ENCODE results near the gene ZNF281. TPM values are rescaled to one million over a fixed set of nuclear protein-coding genes. Genes with fewer than 3 reads are reported as not detected.
"Not testable (repeated sequence)": the region's sequence is repeated elsewhere in the genome, so short reads cannot be mapped to it uniquely, and the experiment has no call there.

Gene ZNF281
- polyA plus RNA-seq, 1 of the 3 experiments (the other 2 are of a cell fraction): 3.0 TPM

DNA sequence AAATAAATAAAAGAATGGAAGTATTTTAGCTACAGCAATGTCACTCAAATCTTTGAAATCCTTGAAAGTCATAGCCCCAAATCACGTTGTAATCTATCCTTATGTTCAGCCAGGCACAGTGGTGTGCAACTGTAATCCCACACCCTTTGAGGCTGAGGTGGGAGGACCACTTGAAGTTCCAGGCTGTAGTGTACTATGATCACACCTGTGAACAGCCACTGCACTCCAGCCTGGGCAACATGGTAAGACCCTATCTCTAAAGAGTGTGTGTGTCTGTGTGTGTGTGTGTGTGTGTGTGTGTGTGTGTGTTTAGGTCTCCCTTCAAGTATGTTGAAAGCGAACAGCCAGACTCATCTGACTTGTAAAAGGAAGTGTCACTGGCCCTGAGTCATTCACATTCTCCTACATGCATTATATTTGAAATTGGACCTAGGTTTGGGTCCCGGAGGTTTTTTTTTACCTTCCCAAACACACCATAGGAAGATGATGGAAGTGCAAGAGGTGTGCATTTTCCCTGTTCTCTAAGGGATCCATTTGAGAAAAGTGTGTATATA, 50.1 kb downstream of the ZNF281 start:
- WGBS (ENCODE audit: low lambda C conversion rate): 31% methylated on average over 3 of the region's 3 CpGs
- Histone ChIP-seq H3K4me2 (no peak overlapping the region), H3K4me1 (ENCODE audit: control insufficient read depth in 1 of 2, insufficient read depth in 2 of 2, low read depth in 1 of 2, low read length in 1 of 2) (peaks cover 0 to 8% of the 10 kb centered on the region in 2 experiments), H3F3A (replicated peaks; ENCODE audit: insufficient read depth) (peaks cover 9% of the 10 kb centered on the region), H3K4me3 (ENCODE audit: low read depth in 2 of 2, low read length in 1 of 2) (no peak overlapping the region), H3K9me3 (no peaks in the 10 kb centered on the region), H3K79me2 (ENCODE audit: insufficient read depth) (no peaks in the 10 kb centered on the region), H3K27me3 (ENCODE audit: insufficient read depth) (no peaks in the 10 kb centered on the region), H2AFZ (ENCODE audit: low read depth) (no peak overlapping the region), H3K27ac (ENCODE audit: low read depth in 2 of 2, low read length in 1 of 2) (no peak overlapping the region), H3K9me2 (no peaks in the 10 kb centered on the region), H3K36me3 (replicated peaks in 1 of 2; ENCODE audit: control insufficient read depth in 1 of 2, insufficient read depth in 2 of 2, low read length in 1 of 2) (no peaks in the 10 kb centered on the region), H4K20me1 (ENCODE audit: insufficient read depth) (no peaks in the 10 kb centered on the region), H3K9ac (no peak overlapping the region)
- ChIA-PET POLR2A (no interaction called here), CTCF (no interaction called here)
- no peak for DNase-seq
- TF ChIP-seq RXRA (IDR thresholded peaks at IDR 0.05; ENCODE audit: borderline replicate concordance, low read depth) (no peak), SIN3A (IDR thresholded peaks at IDR 0.05; ENCODE audit: borderline replicate concordance, low read depth, low read length) (no peak), RCOR1 (IDR thresholded peaks at IDR 0.05; ENCODE audit: low read length) (no peak), EP300 (IDR thresholded peaks at IDR 0.05; ENCODE audit: borderline replicate concordance in 1 of 2, low read depth in 1 of 2, low read length in 1 of 2) (no peak), FOSL2 (IDR thresholded peaks at IDR 0.05; ENCODE audit: borderline replicate concordance, low read depth) (no peak), FOXJ3 (CRISPR knock-in tag; IDR thresholded peaks at IDR 0.05) (no peak), MAX (IDR thresholded peaks at IDR 0.05; ENCODE audit: low read depth) (no peak), ELF1 (IDR thresholded peaks at IDR 0.05) (no peak), EZH2phosphoT487 (IDR thresholded peaks at IDR 0.05; ENCODE audit: borderline replicate concordance, low read depth) (no peak), TAF1 (IDR thresholded peaks at IDR 0.05; ENCODE audit: borderline replicate concordance, low read depth, low read length) (no peak), GATA2 (CRISPR knock-in tag; IDR thresholded peaks at IDR 0.05) (no peak), PBX3 (IDR thresholded peaks at IDR 0.05) (no peak; the same call in 1 of the 2 replicates), CHD2 (IDR thresholded peaks at IDR 0.05; ENCODE audit: low read length, partially characterized antibody) (no peak), POLR2AphosphoS5 (IDR thresholded peaks at IDR 0.05; ENCODE audit: low read depth, low read length) (no peak), RAD21 (IDR thresholded peaks at IDR 0.05; ENCODE audit: low read length) (no peak)
- TF ChIP-seq, protein P1, sequence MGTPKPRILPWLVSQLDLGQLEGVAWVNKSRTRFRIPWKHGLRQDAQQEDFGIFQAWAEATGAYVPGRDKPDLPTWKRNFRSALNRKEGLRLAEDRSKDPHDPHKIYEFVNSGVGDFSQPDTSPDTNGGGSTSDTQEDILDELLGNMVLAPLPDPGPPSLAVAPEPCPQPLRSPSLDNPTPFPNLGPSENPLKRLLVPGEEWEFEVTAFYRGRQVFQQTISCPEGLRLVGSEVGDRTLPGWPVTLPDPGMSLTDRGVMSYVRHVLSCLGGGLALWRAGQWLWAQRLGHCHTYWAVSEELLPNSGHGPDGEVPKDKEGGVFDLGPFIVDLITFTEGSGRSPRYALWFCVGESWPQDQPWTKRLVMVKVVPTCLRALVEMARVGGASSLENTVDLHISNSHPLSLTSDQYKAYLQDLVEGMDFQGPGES (IDR thresholded peaks at IDR 0.05; ENCODE audit: low read depth, low read length): no peak

GRCh38 chr1:200357925-200358324, 51.9 kb downstream of the ZNF281 start:
- H2AFZ ChIP-seq (ENCODE audit: low read depth); H3K4me3 ChIP-seq (ENCODE audit: low read depth in 2 of 2, low read length in 1 of 2); H3K9me2 ChIP-seq; H4K20me1 ChIP-seq (ENCODE audit: insufficient read depth); H3K4me1 ChIP-seq (ENCODE audit: control insufficient read depth in 1 of 2, insufficient read depth in 2 of 2, low read depth in 1 of 2, low read length in 1 of 2); POLR2A ChIA-PET; H3F3A ChIP-seq (replicated peaks; ENCODE audit: insufficient read depth); H3K9me3 ChIP-seq; H3K27me3 ChIP-seq (ENCODE audit: insufficient read depth); H3K4me2 ChIP-seq; H3K36me3 ChIP-seq (replicated peaks in 1 of 2; ENCODE audit: control insufficient read depth in 1 of 2, insufficient read depth in 2 of 2, low read length in 1 of 2); DNase-seq; H3K79me2 ChIP-seq (ENCODE audit: insufficient read depth); CTCF ChIA-PET; H3K27ac ChIP-seq (ENCODE audit: low read depth in 2 of 2, low read length in 1 of 2); H3K9ac ChIP-seq: not testable (repeated sequence)
- WGBS (ENCODE audit: low lambda C conversion rate): 81% methylated on average over 6 of the region's 6 CpGs

Measured in SK-N-SH (cell line).